NCI-H446 treated with DMSO at 0.1 percent for 48 hours (cell line): ENCODE results near the gene VEPH1.
"Not testable (repeated sequence)": the region's sequence is repeated elsewhere in the genome, so short reads cannot be mapped to it uniquely, and the experiment has no call there.

ENCODE experiments used
- DNase-seq: peaks from one replicate; lab custom pipeline; 2025; lab: John Stamatoyannopoulos, UW

VEPH1 gene

GRCh38 chr3:157347577-157348303, 155.5 kb downstream of the VEPH1 start:
- no peak for DNase-seq

GRCh38 chr3:157336252-157337009, 166.8 kb downstream of the VEPH1 start:
- DNase-seq, result no peak

GRCh38 chr3:157335233-157336076, 167.8 kb downstream of the VEPH1 start:
- DNase-seq, result peak; percentile 94

- DNase-seq, result no peak
Measured at GRCh38 chr3:157333551-157333991, 169.6 kb downstream of the VEPH1 start.

- DNase-seq, result no peak
Measured at GRCh38 chr3:157330206-157330605, 173.0 kb downstream of the VEPH1 start.

GRCh38 chr3:157329551-157329950, 173.7 kb downstream of the VEPH1 start:
- DNase-seq, result no peak

GRCh38 chr3:157327837-157328236, 175.4 kb downstream of the VEPH1 start:
- no peak for DNase-seq

GRCh38 chr3:157327018-157327417, 176.2 kb downstream of the VEPH1 start:
- DNase-seq, result no peak

- DNase-seq, result not testable (repeated sequence)
Measured at GRCh38 chr3:157324869-157325268, 178.3 kb downstream of the VEPH1 start.

GRCh38 chr3:157323360-157323759, 179.9 kb downstream of the VEPH1 start:
- DNase-seq, result no peak

- no peak for DNase-seq
Measured at GRCh38 chr3:157319672-157320071, 183.5 kb downstream of the VEPH1 start.

GRCh38 chr3:157318639-157319288, 184.5 kb downstream of the VEPH1 start:
- no peak for DNase-seq

- peak; percentile 72 for DNase-seq
Measured at GRCh38 chr3:157317895-157318294, 185.3 kb downstream of the VEPH1 start.

- DNase-seq, result no peak
Measured at GRCh38 chr3:157313186-157313585, 190.0 kb downstream of the VEPH1 start.

- no peak for DNase-seq
Measured at GRCh38 chr3:157312376-157312745, 190.9 kb downstream of the VEPH1 start.

- DNase-seq, result no peak
Measured at GRCh38 chr3:157311633-157312375, 191.4 kb downstream of the VEPH1 start.

- DNase-seq, result no peak
Measured at GRCh38 chr3:157310329-157311052, 192.7 kb downstream of the VEPH1 start.

- DNase-seq, result no peak
Measured at GRCh38 chr3:157306502-157306901, 196.7 kb downstream of the VEPH1 start.

GRCh38 chr3:157305392-157305791, 197.8 kb downstream of the VEPH1 start:
- no peak for DNase-seq

GRCh38 chr3:157301755-157302154, 201.5 kb downstream of the VEPH1 start:
- no peak for DNase-seq
